HepG2 (cell line): ENCODE data around the gene ALG3. TPM values are rescaled to one million over a fixed set of nuclear protein-coding genes. Genes with fewer than 3 reads are reported as not detected.

Experiments
- CC2D1A ChIP-seq: sonication (generic); formaldehyde crosslinking; IDR thresholded peaks from 2 replicates; pipeline ENCODE4 v1.8.1; 2023; ENCODE audit warnings: mild to moderate bottlenecking, missing genetic modification reagents
- FOXJ3 ChIP-seq: sonication (generic); formaldehyde crosslinking; IDR thresholded peaks from 2 replicates; pipeline ENCODE4 v1.4.0; 2020; ENCODE audit warnings: missing genetic modification reagents, mild to moderate bottlenecking, borderline replicate concordance
- KDM4B ChIP-seq: sonication (generic); formaldehyde crosslinking; IDR thresholded peaks from 2 replicates; pipeline ENCODE4 v1.4.0; 2020; ENCODE audit warnings: missing genetic modification reagents
- PRMT3 ChIP-seq: sonication (generic); formaldehyde crosslinking; IDR thresholded peaks from 2 replicates; pipeline ENCODE4 v1.8.1; 2022; ENCODE audit warnings: low read depth, mild to moderate bottlenecking, moderate library complexity, missing genetic modification reagents, borderline replicate concordance
- RAD51 ChIP-seq: fragments of 450-650 bp; IDR thresholded peaks from 2 replicates; pipeline ENCODE4 v1.6.1; 2016; ENCODE audit warnings: borderline replicate concordance
- RXRA ChIP-seq: sonication (generic); formaldehyde crosslinking; IDR thresholded peaks from 2 replicates; pipeline ENCODE4 v1.5.1; 2020; ENCODE audit warnings: missing genetic modification reagents
- ZFP36L1 ChIP-seq: sonication (generic); formaldehyde crosslinking; IDR thresholded peaks from 2 replicates; pipeline ENCODE4 v1.8.0; 2022; ENCODE audit warnings: mild to moderate bottlenecking, missing genetic modification reagents, moderate library complexity
- ZNF367 ChIP-seq: sonication (generic); formaldehyde crosslinking; IDR thresholded peaks from 2 replicates; pipeline ENCODE4 v1.4.0; 2020; ENCODE audit warnings: missing genetic modification reagents, borderline replicate concordance
- ZNF761 ChIP-seq: sonication (generic); formaldehyde crosslinking; conservative IDR thresholded peaks from 2 replicates; pipeline ENCODE4 v1.4.0; 2020; ENCODE audit warnings: mild to moderate bottlenecking, missing genetic modification reagents
- polyA plus RNA-seq, 8 experiments: library from polyadenylated mRNA; depleted of rRNA in 3 of 8; stranded (reverse) in 7 of 8; unstranded in 1 of 8; fragments of >200 nt; fragmentation: Illumina TruSeq in 4 of 8; extraction: Trizol in 4 of 8; gene quantifications; 2 replicates each; pipeline versions ENCODE4 v1.2.1 to v1.2.3, GENCODE V29; 2011 to 2016; ENCODE audit warnings: low read depth in 4 of 8, missing spikeins in 1 of 8, mixed read lengths in 1 of 8; ENCODE audit not compliant: insufficient read depth in 1 of 8
- total RNA-seq, 5 experiments: library from RNA; depleted of rRNA; stranded (reverse); fragments of >200 nt; fragmentation: Illumina TruSeq; extraction: Trizol; gene quantifications; 2 replicates each; pipeline ENCODE4 v1.2.3, GENCODE V29; 2016; ENCODE audit warnings: low read depth in 1 of 5
- TF ChIP-seq, protein P1 (sequence below): sonication (generic); formaldehyde crosslinking; conservative IDR thresholded peaks from 2 replicates; pipeline ENCODE4 v1.8.0; 2022; ENCODE audit warnings: mild to moderate bottlenecking, moderate library complexity, missing genetic modification reagents
- TF ChIP-seq, protein P2 (sequence below): IDR thresholded peaks from 2 replicates; pipeline ENCODE4 v1.6.1; 2012; ENCODE audit warnings: low read length, improper control_type of control experiment
- TF ChIP-seq, protein P3 (sequence below): sonication (generic); formaldehyde crosslinking; conservative IDR thresholded peaks from 2 replicates; pipeline ENCODE4 v1.8.0; 2022; ENCODE audit warnings: low read depth, missing genetic modification reagents
- TF ChIP-seq, protein P4 (sequence below): sonication (generic); formaldehyde crosslinking; IDR thresholded peaks from 2 replicates; pipeline ENCODE4 v1.5.0; 2020; ENCODE audit warnings: missing genetic modification reagents, mild to moderate bottlenecking, borderline replicate concordance

Gene ALG3
- total and polyA plus RNA-seq, 2 of the 13 experiments (the other 11 are each of a cell fraction or from before 2014, with no cell fraction given): 46.6 to 57.1 TPM

DNA sequence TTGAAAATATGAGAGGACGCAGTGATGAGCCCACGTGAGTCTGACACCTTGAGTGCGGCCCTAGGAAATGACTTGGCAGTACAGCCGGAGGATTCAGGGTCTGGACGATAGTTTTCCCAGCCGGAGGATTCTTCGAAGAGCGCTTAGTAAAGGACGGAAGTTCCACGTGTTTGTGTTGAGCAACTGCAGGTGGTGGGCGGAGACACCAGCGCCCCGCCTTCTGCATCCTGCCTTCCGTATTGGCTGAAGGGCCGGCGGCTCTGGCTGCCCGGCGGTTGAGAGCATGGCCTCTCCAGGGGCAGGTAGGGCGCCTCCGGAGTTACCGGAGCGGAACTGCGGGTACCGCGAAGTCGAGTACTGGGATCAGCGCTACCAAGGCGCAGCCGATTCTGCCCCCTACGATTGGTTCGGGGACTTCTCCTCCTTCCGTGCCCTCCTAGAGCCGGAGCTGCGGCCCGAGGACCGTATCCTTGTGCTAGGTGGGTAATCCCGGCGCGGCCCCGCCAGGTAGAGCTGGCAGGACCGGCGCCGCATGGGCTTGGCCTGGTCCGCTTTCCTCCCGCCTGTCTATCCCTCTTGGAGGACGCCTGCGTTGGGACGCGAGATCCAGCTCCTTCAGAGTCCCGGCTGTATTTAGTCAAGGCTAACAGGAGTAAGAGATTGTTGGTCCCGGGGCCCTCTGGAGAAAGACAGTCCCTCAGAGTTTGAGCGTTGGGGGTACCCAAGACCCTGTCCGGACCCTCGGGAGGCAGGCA is 827 bp upstream of the ALG3 start, which contains the start of gene EEF1AKMT4 (continued):
- no peak for TF ChIP-seq RXRA
- TF ChIP-seq ZNF761 (CRISPR knock-in tag): no peak
- no peak for TF ChIP-seq KDM4B
- no peak; the same call in 1 of the 2 replicates for TF ChIP-seq FOXJ3 (CRISPR knock-in tag)
- TF ChIP-seq ZFP36L1 (CRISPR knock-in tag): no peak
- no peak; the same call in 1 of the 2 replicates for TF ChIP-seq PRMT3 (CRISPR knock-in tag)
- no peak for TF ChIP-seq CC2D1A
- no peak for TF ChIP-seq ZNF367
- TF ChIP-seq RAD51: no peak
- TF ChIP-seq, protein P1, sequence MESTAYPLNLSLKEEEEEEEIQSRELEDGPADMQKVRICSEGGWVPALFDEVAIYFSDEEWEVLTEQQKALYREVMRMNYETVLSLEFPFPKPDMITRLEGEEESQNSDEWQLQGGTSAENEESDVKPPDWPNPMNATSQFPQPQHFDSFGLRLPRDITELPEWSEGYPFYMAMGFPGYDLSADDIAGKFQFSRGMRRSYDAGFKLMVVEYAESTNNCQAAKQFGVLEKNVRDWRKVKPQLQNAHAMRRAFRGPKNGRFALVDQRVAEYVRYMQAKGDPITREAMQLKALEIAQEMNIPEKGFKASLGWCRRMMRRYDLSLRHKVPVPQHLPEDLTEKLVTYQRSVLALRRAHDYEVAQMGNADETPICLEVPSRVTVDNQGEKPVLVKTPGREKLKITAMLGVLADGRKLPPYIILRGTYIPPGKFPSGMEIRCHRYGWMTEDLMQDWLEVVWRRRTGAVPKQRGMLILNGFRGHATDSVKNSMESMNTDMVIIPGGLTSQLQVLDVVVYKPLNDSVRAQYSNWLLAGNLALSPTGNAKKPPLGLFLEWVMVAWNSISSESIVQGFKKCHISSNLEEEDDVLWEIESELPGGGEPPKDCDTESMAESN: peak; percentile 63; the same call in 1 of the 2 replicates
- TF ChIP-seq, protein P2, sequence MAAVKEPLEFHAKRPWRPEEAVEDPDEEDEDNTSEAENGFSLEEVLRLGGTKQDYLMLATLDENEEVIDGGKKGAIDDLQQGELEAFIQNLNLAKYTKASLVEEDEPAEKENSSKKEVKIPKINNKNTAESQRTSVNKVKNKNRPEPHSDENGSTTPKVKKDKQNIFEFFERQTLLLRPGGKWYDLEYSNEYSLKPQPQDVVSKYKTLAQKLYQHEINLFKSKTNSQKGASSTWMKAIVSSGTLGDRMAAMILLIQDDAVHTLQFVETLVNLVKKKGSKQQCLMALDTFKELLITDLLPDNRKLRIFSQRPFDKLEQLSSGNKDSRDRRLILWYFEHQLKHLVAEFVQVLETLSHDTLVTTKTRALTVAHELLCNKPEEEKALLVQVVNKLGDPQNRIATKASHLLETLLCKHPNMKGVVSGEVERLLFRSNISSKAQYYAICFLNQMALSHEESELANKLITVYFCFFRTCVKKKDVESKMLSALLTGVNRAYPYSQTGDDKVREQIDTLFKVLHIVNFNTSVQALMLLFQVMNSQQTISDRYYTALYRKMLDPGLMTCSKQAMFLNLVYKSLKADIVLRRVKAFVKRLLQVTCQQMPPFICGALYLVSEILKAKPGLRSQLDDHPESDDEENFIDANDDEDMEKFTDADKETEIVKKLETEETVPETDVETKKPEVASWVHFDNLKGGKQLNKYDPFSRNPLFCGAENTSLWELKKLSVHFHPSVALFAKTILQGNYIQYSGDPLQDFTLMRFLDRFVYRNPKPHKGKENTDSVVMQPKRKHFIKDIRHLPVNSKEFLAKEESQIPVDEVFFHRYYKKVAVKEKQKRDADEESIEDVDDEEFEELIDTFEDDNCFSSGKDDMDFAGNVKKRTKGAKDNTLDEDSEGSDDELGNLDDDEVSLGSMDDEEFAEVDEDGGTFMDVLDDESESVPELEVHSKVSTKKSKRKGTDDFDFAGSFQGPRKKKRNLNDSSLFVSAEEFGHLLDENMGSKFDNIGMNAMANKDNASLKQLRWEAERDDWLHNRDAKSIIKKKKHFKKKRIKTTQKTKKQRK: no peak
- TF ChIP-seq, protein P3, sequence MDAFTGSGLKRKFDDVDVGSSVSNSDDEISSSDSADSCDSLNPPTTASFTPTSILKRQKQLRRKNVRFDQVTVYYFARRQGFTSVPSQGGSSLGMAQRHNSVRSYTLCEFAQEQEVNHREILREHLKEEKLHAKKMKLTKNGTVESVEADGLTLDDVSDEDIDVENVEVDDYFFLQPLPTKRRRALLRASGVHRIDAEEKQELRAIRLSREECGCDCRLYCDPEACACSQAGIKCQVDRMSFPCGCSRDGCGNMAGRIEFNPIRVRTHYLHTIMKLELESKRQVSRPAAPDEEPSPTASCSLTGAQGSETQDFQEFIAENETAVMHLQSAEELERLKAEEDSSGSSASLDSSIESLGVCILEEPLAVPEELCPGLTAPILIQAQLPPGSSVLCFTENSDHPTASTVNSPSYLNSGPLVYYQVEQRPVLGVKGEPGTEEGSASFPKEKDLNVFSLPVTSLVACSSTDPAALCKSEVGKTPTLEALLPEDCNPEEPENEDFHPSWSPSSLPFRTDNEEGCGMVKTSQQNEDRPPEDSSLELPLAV: no peak
- TF ChIP-seq, protein P4, sequence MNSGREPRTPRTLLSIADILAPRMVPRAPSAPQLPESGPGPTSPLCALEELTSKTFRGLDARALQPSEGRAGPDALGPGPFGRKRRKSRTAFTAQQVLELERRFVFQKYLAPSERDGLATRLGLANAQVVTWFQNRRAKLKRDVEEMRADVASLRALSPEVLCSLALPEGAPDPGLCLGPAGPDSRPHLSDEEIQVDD (CRISPR knock-in tag): peak; percentile 57; the same call in 1 of the 2 replicates
